HepG2 (cell line): ENCODE measurements around the gene FAM83D. TPM values are rescaled to one million over a fixed set of nuclear protein-coding genes. Genes with fewer than 3 reads are reported as not detected.

Experiments used
- AGO2 ChIP-seq: fragments of 200-400 bp; formaldehyde crosslinking; optimal IDR thresholded peaks from 2 replicates; pipeline ENCODE3; 2017; ENCODE audit warnings: mild to moderate bottlenecking, low read depth, low read length, moderate library complexity
- CCDC6 ChIP-seq: sonication (generic); formaldehyde crosslinking; IDR thresholded peaks from 2 replicates; pipeline ENCODE4 v1.8.1; 2022; ENCODE audit warnings: mild to moderate bottlenecking, missing genetic modification reagents, moderate library complexity
- FOXK2 ChIP-seq: fragments of 450-650 bp; IDR thresholded peaks from 2 replicates; pipeline ENCODE4 v1.6.1; 2016
- NR2F6 ChIP-seq, 2 experiments: IDR thresholded peaks; 2 replicates each; pipeline ENCODE4 v1.6.1; 2016; ENCODE audit warnings: antibody characterized with exemption in 1 of 2, mild to moderate bottlenecking in 1 of 2
- PRPF4 ChIP-seq: fragments of 200-400 bp; formaldehyde crosslinking; IDR thresholded peaks from 2 replicates; pipeline ENCODE4 v1.6.1; 2016; ENCODE audit warnings: low read length, low read depth; ENCODE audit not compliant: poor library complexity, severe bottlenecking
- RBM39 ChIP-seq: fragments of 200-400 bp; formaldehyde crosslinking; IDR thresholded peaks from one replicate; pipeline ENCODE4 v1.6.1; 2018; ENCODE audit warnings: antibody characterized with exemption, mild to moderate bottlenecking, low read depth, low read length; ENCODE audit not compliant: poor library complexity, severe bottlenecking
- SMAD3 ChIP-seq: sonication (generic); formaldehyde crosslinking; IDR thresholded peaks from 2 replicates; pipeline ENCODE4 v1.4.0; 2020; ENCODE audit warnings: missing genetic modification reagents
- ZBTB3 ChIP-seq: sonication (generic); formaldehyde crosslinking; IDR thresholded peaks from 2 replicates; pipeline ENCODE4 v1.4.0; 2020; ENCODE audit warnings: low read depth, mild to moderate bottlenecking, moderate library complexity, missing genetic modification reagents, borderline replicate concordance
- ZBTB38 ChIP-seq: sonication (generic); formaldehyde crosslinking; IDR thresholded peaks from 2 replicates; pipeline ENCODE4 v1.5.1; 2020; ENCODE audit warnings: mild to moderate bottlenecking, missing genetic modification reagents
- ZNF253 ChIP-seq: sonication (generic); formaldehyde crosslinking; IDR thresholded peaks from 2 replicates; pipeline ENCODE4 v1.8.0; 2022; ENCODE audit warnings: mild to moderate bottlenecking, missing genetic modification reagents, borderline replicate concordance
- ZNF660 ChIP-seq: sonication (generic); formaldehyde crosslinking; IDR thresholded peaks from 2 replicates; pipeline ENCODE4 v1.5.1; 2020; ENCODE audit warnings: mild to moderate bottlenecking, low read depth, missing genetic modification reagents, borderline replicate concordance
- polyA plus RNA-seq, 8 experiments: library from polyadenylated mRNA; depleted of rRNA in 3 of 8; stranded (reverse) in 7 of 8; unstranded in 1 of 8; fragments of >200 nt; fragmentation: Illumina TruSeq in 4 of 8; extraction: Trizol in 4 of 8; gene quantifications; 2 replicates each; pipeline versions ENCODE4 v1.2.1 to v1.2.3, GENCODE V29; 2011 to 2016; ENCODE audit warnings: low read depth in 4 of 8, missing spikeins in 1 of 8, mixed read lengths in 1 of 8; ENCODE audit not compliant: insufficient read depth in 1 of 8
- total RNA-seq, 5 experiments: library from RNA; depleted of rRNA; stranded (reverse); fragments of >200 nt; fragmentation: Illumina TruSeq; extraction: Trizol; gene quantifications; 2 replicates each; pipeline ENCODE4 v1.2.3, GENCODE V29; 2016; ENCODE audit warnings: low read depth in 1 of 5
- TF ChIP-seq, protein P1 (sequence below): sonication (generic); formaldehyde crosslinking; IDR thresholded peaks from 2 replicates; pipeline ENCODE4 v1.4.0; 2020; ENCODE audit warnings: missing genetic modification reagents
- TF ChIP-seq, protein P2 (sequence below): sonication (generic); formaldehyde crosslinking; IDR thresholded peaks from 2 replicates; pipeline ENCODE4 v1.8.0; 2022; ENCODE audit warnings: mild to moderate bottlenecking, missing genetic modification reagents, moderate library complexity
- TF ChIP-seq, protein P3 (sequence below), 2 experiments: fragments of 450-650 bp in 1 of 2; sonication (generic) in 1 of 2; formaldehyde crosslinking; IDR thresholded peaks; 2 replicates each; pipeline versions ENCODE4 v1.5.0 to v1.8.0; 2020 to 2022; ENCODE audit warnings: mild to moderate bottlenecking in 1 of 2, missing genetic modification reagents in 1 of 2
- TF ChIP-seq, protein P4 (sequence below): sonication (generic); formaldehyde crosslinking; IDR thresholded peaks from 2 replicates; pipeline ENCODE4 v1.4.0; 2020; ENCODE audit warnings: missing genetic modification reagents, borderline replicate concordance
- TF ChIP-seq, protein P5 (sequence below): sonication (generic); formaldehyde crosslinking; IDR thresholded peaks from 2 replicates; pipeline ENCODE4 v1.8.1; 2023; ENCODE audit warnings: mild to moderate bottlenecking, inconsistent platforms, moderate library complexity, missing genetic modification reagents, borderline replicate concordance

The FAM83D gene
- total and polyA plus RNA-seq, 2 of the 13 experiments (the other 11 are each of a cell fraction or from before 2014, with no cell fraction given), result 51.4 to 64.0 TPM

DNA sequence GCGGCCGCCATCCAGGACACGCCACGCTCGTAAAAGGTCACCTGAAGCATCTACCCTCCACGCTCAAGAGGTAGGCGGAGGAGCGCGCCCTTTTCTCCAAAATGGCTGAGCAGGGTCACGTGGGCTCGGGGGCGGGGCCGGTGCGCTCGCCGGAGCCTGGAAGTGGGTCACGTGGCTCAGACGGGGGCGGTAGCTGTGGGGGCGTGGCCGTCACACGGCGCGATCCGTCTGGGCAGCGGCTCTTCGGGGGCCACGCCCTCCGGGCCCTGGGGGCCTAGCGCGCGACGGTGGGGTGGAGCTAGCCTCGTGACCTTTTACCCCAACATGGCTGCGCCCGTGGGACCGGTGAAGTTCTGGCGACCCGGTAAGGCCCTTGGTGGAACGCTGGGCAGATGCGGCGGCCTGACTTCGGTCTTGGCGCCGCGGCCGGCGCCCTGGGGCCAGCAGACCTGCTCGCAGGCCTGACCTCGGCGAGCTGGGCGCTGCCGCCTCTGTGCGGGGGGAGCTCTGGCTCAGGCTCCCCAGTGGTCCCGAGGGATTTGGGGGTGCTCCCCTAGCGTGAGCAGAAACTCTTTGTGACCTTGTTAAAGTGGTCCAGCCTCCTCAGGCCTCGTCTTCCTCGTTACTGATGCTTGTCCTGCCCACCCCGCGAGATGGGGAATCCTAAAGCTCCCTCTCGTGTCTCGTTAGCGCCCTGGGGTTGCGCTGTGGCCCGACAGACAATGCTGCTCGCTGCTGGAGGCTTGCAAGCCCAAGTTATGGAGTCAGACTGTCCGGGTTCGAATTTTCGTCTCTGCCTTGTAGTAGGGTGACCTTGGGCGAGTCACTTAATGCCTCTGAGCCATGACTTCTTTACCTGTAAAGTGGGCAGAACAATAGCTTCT, 36.1 kb downstream of the FAM83D start, which contains the start of gene DHX35 (continued):
- TF ChIP-seq, protein P1, sequence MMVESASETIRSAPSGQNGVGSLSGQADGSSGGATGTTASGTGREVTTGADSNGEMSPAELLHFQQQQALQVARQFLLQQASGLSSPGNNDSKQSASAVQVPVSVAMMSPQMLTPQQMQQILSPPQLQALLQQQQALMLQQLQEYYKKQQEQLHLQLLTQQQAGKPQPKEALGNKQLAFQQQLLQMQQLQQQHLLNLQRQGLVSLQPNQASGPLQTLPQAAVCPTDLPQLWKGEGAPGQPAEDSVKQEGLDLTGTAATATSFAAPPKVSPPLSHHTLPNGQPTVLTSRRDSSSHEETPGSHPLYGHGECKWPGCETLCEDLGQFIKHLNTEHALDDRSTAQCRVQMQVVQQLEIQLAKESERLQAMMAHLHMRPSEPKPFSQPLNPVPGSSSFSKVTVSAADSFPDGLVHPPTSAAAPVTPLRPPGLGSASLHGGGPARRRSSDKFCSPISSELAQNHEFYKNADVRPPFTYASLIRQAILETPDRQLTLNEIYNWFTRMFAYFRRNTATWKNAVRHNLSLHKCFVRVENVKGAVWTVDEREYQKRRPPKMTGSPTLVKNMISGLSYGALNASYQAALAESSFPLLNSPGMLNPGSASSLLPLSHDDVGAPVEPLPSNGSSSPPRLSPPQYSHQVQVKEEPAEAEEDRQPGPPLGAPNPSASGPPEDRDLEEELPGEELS (CRISPR knock-in tag), result 0 out of 2 replicates have a peak, but pooled peaks have one; percentile 30
- TF ChIP-seq ZNF660 (CRISPR knock-in tag) (no peak), RBM39 (peak; percentile 89), FOXK2 (no peak), PRPF4 (no peak), ZNF253 (CRISPR knock-in tag) (no peak; the same call in 1 of the 2 replicates), CCDC6 (peak; percentile 90; the same call in 1 of the 2 replicates), AGO2 (peak; percentile 90), ZBTB3 (CRISPR knock-in tag) (peak; percentile 94), NR2F6 (IDR thresholded peaks at IDR 0.05) (no peak; the same call in 1 of the 2 replicates), NR2F6 (CRISPR knock-in tag; IDR thresholded peaks at IDR 0.05) (peak; percentile 90), SMAD3 (CRISPR knock-in tag) (peak; percentile 94), ZBTB38 (CRISPR knock-in tag) (peak; percentile 97)
- TF ChIP-seq, protein P2, sequence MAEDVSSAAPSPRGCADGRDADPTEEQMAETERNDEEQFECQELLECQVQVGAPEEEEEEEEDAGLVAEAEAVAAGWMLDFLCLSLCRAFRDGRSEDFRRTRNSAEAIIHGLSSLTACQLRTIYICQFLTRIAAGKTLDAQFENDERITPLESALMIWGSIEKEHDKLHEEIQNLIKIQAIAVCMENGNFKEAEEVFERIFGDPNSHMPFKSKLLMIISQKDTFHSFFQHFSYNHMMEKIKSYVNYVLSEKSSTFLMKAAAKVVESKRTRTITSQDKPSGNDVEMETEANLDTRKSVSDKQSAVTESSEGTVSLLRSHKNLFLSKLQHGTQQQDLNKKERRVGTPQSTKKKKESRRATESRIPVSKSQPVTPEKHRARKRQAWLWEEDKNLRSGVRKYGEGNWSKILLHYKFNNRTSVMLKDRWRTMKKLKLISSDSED (CRISPR knock-in tag), result peak; percentile 61; the same call in 1 of the 2 replicates
- TF ChIP-seq, protein P3, sequence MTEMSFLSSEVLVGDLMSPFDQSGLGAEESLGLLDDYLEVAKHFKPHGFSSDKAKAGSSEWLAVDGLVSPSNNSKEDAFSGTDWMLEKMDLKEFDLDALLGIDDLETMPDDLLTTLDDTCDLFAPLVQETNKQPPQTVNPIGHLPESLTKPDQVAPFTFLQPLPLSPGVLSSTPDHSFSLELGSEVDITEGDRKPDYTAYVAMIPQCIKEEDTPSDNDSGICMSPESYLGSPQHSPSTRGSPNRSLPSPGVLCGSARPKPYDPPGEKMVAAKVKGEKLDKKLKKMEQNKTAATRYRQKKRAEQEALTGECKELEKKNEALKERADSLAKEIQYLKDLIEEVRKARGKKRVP (CRISPR knock-in tag; IDR thresholded peaks at IDR 0.05), result no peak
- TF ChIP-seq, protein P4, sequence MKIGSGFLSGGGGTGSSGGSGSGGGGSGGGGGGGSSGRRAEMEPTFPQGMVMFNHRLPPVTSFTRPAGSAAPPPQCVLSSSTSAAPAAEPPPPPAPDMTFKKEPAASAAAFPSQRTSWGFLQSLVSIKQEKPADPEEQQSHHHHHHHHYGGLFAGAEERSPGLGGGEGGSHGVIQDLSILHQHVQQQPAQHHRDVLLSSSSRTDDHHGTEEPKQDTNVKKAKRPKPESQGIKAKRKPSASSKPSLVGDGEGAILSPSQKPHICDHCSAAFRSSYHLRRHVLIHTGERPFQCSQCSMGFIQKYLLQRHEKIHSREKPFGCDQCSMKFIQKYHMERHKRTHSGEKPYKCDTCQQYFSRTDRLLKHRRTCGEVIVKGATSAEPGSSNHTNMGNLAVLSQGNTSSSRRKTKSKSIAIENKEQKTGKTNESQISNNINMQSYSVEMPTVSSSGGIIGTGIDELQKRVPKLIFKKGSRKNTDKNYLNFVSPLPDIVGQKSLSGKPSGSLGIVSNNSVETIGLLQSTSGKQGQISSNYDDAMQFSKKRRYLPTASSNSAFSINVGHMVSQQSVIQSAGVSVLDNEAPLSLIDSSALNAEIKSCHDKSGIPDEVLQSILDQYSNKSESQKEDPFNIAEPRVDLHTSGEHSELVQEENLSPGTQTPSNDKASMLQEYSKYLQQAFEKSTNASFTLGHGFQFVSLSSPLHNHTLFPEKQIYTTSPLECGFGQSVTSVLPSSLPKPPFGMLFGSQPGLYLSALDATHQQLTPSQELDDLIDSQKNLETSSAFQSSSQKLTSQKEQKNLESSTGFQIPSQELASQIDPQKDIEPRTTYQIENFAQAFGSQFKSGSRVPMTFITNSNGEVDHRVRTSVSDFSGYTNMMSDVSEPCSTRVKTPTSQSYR (CRISPR knock-in tag), result peak; percentile 36; the same call in 1 of the 2 replicates
- TF ChIP-seq, protein P5, sequence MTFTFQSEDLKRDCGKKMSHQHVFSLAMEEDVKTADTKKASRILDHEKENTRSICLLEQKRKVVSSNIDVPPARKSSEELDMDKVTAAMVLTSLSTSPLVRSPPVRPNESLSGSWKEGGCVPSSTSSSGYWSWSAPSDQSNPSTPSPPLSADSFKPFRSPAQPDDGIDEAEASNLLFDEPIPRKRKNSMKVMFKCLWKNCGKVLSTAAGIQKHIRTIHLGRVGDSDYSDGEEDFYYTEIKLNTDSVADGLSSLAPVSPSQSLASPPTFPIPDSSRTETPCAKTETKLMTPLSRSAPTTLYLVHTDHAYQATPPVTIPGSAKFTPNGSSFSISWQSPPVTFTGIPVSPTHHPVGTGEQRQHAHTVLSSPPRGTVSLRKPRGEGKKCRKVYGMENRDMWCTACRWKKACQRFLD, result peak; percentile 95
